Memory B cell (primary cell): ENCODE results near the gene ASIC2.
"Not testable (repeated sequence)": the region's sequence is repeated elsewhere in the genome, so short reads cannot be mapped to it uniquely, and the experiment has no call there.

Experiments
- ATAC-seq: fragments of 150-1000 bp; cut with Tn5 transposase; 2 replicates; pipeline ENCODE4 v1.10.0; 2021; ENCODE audit warnings: low read depth, mild to moderate bottlenecking, moderate library complexity
- DNase-seq, 2 donors: peaks; one replicate each; pipeline ENCODE4 v3.0.0; 2022; ENCODE audit warnings: low spot score in 2 of 2
- H3K27ac Mint-ChIP-seq: one replicate; pipeline ENCODE4 v1.8.0; 2022; ENCODE audit warnings: mild to moderate bottlenecking, moderate library complexity, mixed read lengths
- H3K27me3 Mint-ChIP-seq: one replicate; pipeline ENCODE4 v1.8.0; 2022; ENCODE audit warnings: mixed read lengths
- H3K36me3 Mint-ChIP-seq: one replicate; pipeline ENCODE4 v1.8.0; 2022; ENCODE audit warnings: mild to moderate bottlenecking, mixed read lengths
- H3K4me1 Mint-ChIP-seq: one replicate; pipeline ENCODE4 v1.8.0; 2022; ENCODE audit warnings: mixed read lengths
- H3K4me3 Mint-ChIP-seq: one replicate; pipeline ENCODE4 v1.8.0; 2022; ENCODE audit warnings: mild to moderate bottlenecking, moderate library complexity, mixed read lengths
- H3K9me3 Mint-ChIP-seq: one replicate; pipeline ENCODE4 v1.8.0; 2022; ENCODE audit warnings: mixed read lengths

ASIC2 gene

GRCh38 chr17:32992321-32993033 is 300.6 kb downstream of the ASIC2 start:
- no peak overlapping the region for H3K27ac Mint-ChIP-seq
- peaks cover 8% of the 10 kb centered on the region for H3K9me3 Mint-ChIP-seq
- no peak overlapping the region for H3K4me3 Mint-ChIP-seq
- H3K36me3 Mint-ChIP-seq = peaks cover 5% of the 10 kb centered on the region
- H3K4me1 Mint-ChIP-seq = peaks cover 2% of the 10 kb centered on the region
- ATAC-seq (no peak), DNase-seq (no peak)
- peaks cover 14% of the 10 kb centered on the region for H3K27me3 Mint-ChIP-seq

GRCh38 chr17:32988481-32989101 is 304.5 kb downstream of the ASIC2 start:
- H3K27me3 Mint-ChIP-seq = peaks cover 10% of the 10 kb centered on the region
- ATAC-seq = no peak
- H3K4me1 Mint-ChIP-seq = peaks cover 4% of the 10 kb centered on the region
- H3K27ac Mint-ChIP-seq = no peak overlapping the region
- no peak overlapping the region for H3K4me3 Mint-ChIP-seq
- DNase-seq = no peak
- H3K9me3 Mint-ChIP-seq = peaks cover 8% of the 10 kb centered on the region
- peaks cover 5% of the 10 kb centered on the region for H3K36me3 Mint-ChIP-seq

GRCh38 chr17:32987868-32988267 is 305.2 kb downstream of the ASIC2 start:
- not testable (repeated sequence) for H3K4me3 Mint-ChIP-seq, DNase-seq, ATAC-seq, H3K27ac Mint-ChIP-seq, H3K36me3 Mint-ChIP-seq, H3K4me1 Mint-ChIP-seq, H3K9me3 Mint-ChIP-seq
- H3K27me3 Mint-ChIP-seq = peaks cover 10% of the 10 kb centered on the region

DNA sequence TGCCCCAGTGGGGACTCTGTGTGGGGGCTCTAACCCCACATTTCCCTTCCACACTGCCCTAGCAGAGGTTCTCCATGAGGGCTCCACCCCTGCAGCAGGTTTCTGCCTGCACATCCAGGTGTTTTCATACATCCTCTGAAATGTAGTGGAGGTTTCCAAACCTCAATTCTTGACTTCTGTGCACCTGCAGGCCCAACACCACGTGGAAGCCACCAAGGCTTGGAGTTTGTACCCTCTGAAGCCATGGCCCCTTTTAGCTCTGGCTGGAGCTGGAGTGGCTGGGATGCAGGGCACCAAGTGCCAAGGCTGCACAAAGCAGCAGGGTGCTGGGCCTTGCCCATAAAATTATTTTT is 305.7 kb downstream of the ASIC2 start:
- ATAC-seq, H3K4me3 Mint-ChIP-seq, DNase-seq, H3K27ac Mint-ChIP-seq, H3K4me1 Mint-ChIP-seq, H3K36me3 Mint-ChIP-seq, H3K9me3 Mint-ChIP-seq: not testable (repeated sequence)
- H3K27me3 Mint-ChIP-seq = peaks cover 14% of the 10 kb centered on the region

DNA sequence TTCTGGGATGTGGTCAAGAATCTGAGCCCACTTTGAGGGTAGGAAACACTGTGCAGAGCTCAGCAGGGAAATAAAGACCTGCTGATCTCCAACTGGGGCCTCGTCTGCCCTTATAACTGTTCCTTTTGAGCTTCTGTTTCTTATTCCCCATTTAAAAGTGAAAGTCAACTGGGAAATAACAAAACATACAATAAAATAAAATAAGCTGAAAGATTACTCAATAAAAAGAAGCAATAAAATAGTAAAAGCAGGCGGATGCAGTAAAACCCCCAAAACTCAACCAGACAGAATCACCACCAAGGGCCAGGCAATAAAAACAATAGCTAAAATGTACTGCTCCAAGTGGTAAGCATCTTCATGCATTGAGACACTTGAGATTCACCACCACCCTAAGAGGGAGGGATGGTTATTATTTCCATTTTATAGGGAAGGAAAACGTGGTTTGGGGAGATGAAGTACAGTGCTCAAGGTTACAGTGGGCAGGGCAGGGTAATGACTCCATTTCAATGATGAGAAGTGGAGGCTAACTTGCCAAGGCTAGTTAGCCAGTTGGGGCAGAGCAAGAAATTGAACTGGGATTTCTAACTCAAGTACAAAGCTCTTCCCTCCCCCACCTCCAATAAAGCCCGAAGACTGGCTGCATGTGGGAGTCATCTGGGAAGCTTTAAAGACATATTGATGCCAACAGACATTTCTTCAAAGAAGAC is 307.9 kb downstream of the ASIC2 start:
- no peak for ATAC-seq
- Mint-ChIP-seq H3K27me3 (peaks cover 7% of the 10 kb centered on the region), H3K36me3 (peaks cover 9% of the 10 kb centered on the region), H3K9me3 (peaks cover 13% of the 10 kb centered on the region), H3K4me3 (no peak overlapping the region), H3K4me1 (peaks cover 3% of the 10 kb centered on the region), H3K27ac (no peak overlapping the region)
- DNase-seq = no peak

DNA sequence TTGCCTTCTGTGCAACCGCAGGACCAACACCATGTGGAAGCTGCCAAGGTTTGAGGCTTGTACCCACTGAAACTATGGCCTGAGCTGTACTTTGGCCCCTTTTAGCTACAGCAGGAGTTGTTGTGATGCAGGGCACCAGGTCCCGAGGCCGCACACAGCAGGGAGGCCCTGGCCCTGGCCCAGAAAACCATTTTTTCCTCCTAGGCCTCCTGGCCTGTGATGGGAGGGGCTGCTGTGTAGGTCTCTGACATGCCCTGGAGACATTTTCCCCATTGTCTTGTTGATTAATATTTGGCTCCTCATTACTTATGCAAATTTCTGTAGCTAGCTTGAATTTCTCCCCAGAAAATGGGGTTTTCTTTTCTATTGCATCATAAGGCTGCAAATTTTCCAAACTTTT is 311.5 kb downstream of the ASIC2 start:
- H3K9me3 Mint-ChIP-seq, H3K36me3 Mint-ChIP-seq, ATAC-seq, DNase-seq, H3K4me3 Mint-ChIP-seq, H3K4me1 Mint-ChIP-seq, H3K27ac Mint-ChIP-seq: not testable (repeated sequence)
- peaks cover 11% of the 10 kb centered on the region for H3K27me3 Mint-ChIP-seq

DNA sequence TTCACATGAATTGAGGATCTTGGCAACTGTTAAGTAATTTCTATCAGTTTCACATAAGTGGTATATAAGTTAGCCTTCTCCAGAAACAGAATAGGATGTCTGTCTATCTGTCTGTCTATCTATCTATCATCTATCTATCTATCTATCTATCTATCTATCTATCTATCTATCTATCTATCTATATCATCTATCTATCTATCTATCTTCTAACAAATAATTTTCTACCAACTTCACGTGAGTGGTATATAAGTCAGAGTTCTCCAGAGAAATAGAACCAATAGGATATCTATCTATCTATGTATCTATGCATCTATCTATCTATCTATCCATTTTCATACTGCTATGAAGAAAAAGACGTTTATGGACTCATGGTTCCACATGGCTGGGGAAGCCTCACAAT is 312.9 kb downstream of the ASIC2 start:
- H3K36me3 Mint-ChIP-seq = peaks cover 6% of the 10 kb centered on the region
- no peaks in the 10 kb centered on the region for H3K4me1 Mint-ChIP-seq
- ATAC-seq = no peak
- H3K27me3 Mint-ChIP-seq = peaks cover 11% of the 10 kb centered on the region
- no peak for DNase-seq
- H3K27ac Mint-ChIP-seq = no peak overlapping the region
- H3K4me3 Mint-ChIP-seq = no peak overlapping the region
- H3K9me3 Mint-ChIP-seq = peaks cover 8% of the 10 kb centered on the region

- H3K27me3 Mint-ChIP-seq = peaks cover 6% of the 10 kb centered on the region
- no peaks in the 10 kb centered on the region for H3K4me1 Mint-ChIP-seq
- no peak for DNase-seq
- H3K36me3 Mint-ChIP-seq = no peaks in the 10 kb centered on the region
- ATAC-seq = no peak
- H3K4me3 Mint-ChIP-seq = no peak overlapping the region
- H3K27ac Mint-ChIP-seq = no peak overlapping the region
- H3K9me3 Mint-ChIP-seq = peaks cover 2% of the 10 kb centered on the region
Measured at GRCh38 chr17:32976605-32977004, 316.5 kb downstream of the ASIC2 start.

- Mint-ChIP-seq H3K9me3 (peaks cover 2% of the 10 kb centered on the region), H3K4me1 (no peaks in the 10 kb centered on the region), H3K4me3 (no peak overlapping the region), H3K36me3 (no peaks in the 10 kb centered on the region), H3K27ac (no peak overlapping the region), H3K27me3 (peaks cover 6% of the 10 kb centered on the region)
- DNase-seq (no peak), ATAC-seq (no peak)
Measured at GRCh38 chr17:32976131-32976530, 317.0 kb downstream of the ASIC2 start.

- Mint-ChIP-seq H3K36me3 (no peaks in the 10 kb centered on the region), H3K27me3 (no peaks in the 10 kb centered on the region), H3K4me3 (no peak overlapping the region), H3K9me3 (no peaks in the 10 kb centered on the region), H3K27ac (no peak overlapping the region), H3K4me1 (no peaks in the 10 kb centered on the region)
- ATAC-seq (no peak), DNase-seq (no peak)
Measured at GRCh38 chr17:32971171-32971570, 321.9 kb downstream of the ASIC2 start.

DNA sequence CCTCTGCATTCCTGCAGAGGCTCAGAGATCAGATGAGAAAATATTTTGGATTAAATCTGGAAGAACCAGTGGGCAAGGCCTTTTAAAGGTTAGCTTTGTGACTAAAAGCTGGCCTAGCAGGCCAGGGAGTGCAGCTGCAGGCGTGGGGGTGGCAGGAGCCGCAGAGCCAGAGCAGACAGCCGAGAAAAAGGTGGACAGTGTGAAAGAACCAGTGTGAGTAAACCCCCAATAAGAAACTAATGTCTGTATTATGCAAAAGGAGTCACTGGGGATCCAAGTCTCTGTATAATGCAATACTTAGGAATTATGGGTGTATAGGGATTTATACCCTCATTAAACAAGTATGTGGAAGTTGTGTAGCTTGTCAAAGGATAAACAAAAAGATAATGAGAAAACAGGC is 322.8 kb downstream of the ASIC2 start:
- ATAC-seq = no peak
- no peaks in the 10 kb centered on the region for H3K4me1 Mint-ChIP-seq
- H3K4me3 Mint-ChIP-seq = no peak overlapping the region
- H3K9me3 Mint-ChIP-seq = no peaks in the 10 kb centered on the region
- DNase-seq = no peak
- H3K27me3 Mint-ChIP-seq = peaks cover 2% of the 10 kb centered on the region
- no peaks in the 10 kb centered on the region for H3K36me3 Mint-ChIP-seq
- no peak overlapping the region for H3K27ac Mint-ChIP-seq

GRCh38 chr17:32969231-32969630 is 323.9 kb downstream of the ASIC2 start:
- H3K4me1 Mint-ChIP-seq, H3K36me3 Mint-ChIP-seq, H3K4me3 Mint-ChIP-seq, DNase-seq, ATAC-seq, H3K9me3 Mint-ChIP-seq, H3K27ac Mint-ChIP-seq, H3K27me3 Mint-ChIP-seq: not testable (repeated sequence)

DNA sequence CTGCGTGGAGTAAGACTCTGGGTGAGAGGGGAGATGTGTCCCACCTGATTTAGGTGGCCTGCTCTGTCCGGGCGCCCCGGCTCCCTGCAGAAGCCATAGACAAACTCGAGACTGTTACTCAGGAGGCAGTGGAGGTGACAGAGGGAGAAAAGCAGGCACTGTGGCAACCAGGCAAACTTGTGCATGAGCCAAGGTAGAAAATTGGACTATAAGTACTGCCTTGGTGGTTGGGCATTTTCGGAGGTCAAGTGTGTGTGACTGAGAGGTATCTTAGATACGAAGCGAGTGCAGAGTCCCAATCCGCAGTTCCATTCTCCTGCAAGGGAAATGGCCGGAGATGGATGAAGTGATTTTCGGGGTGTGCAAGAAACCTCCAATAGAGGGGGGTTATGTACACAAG is 328.6 kb downstream of the ASIC2 start:
- H3K27me3 Mint-ChIP-seq = peaks cover 15% of the 10 kb centered on the region
- DNase-seq (no peak), ATAC-seq (no peak)
- no peak overlapping the region for H3K27ac Mint-ChIP-seq
- no peaks in the 10 kb centered on the region for H3K9me3 Mint-ChIP-seq
- no peaks in the 10 kb centered on the region for H3K36me3 Mint-ChIP-seq
- no peaks in the 10 kb centered on the region for H3K4me1 Mint-ChIP-seq
- H3K4me3 Mint-ChIP-seq = no peak overlapping the region
